GM18861 (cell line): ENCODE data around the gene SCYL2.
"Not testable (repeated sequence)": the region's sequence is repeated elsewhere in the genome, so short reads cannot be mapped to it uniquely, and the experiment has no call there.

Source experiments
- ATAC-seq: cut with Tn5 transposase; IDR thresholded peaks from one replicate; pipeline ENCODE4 v1.9.1; 2021; ENCODE audit not compliant: unreplicated experiment

The SCYL2 gene

DNA sequence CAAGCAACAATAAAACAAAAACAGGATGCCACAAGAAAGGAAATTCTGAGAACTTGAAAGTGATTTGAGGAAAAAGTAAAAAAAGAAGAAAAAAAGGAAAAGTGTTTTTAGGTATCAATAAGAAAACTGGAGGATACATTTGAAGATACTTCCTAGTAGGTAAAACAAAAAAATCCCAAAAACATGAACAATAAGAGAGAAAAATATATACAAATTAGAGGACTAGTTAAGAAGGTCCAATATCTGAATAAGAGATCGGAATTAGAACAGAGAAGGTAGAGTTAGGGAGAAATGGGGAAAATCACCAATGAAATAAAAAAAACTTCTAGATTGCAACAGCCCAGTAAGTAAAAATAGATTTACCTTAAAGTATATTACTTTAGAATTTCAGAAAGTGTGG, 8.8 kb upstream of the SCYL2 start:
- no peak for ATAC-seq

GRCh38 chr12:100263131-100263530, 3.8 kb upstream of the SCYL2 start:
- ATAC-seq = no peak

DNA sequence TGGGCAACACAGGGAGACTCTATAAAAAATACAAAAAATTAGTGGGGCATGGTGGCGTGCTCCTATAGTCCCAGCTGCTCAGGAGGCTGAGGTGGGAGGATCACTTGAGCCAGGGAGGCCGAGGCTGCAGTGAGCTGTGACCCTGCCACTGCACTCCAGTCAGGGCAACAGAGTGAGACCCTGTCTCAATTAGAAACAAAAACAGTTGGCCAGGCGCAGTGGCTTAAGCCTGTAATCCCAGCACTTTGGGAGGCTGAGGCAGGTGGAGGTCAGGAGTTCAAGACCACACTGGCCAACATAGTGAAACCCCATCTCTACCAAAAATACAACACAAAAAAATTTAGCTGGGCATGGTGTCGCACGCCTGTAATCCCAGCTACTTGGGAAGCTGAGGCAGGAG, 1.9 kb upstream of the SCYL2 start:
- ATAC-seq = not testable (repeated sequence)

DNA sequence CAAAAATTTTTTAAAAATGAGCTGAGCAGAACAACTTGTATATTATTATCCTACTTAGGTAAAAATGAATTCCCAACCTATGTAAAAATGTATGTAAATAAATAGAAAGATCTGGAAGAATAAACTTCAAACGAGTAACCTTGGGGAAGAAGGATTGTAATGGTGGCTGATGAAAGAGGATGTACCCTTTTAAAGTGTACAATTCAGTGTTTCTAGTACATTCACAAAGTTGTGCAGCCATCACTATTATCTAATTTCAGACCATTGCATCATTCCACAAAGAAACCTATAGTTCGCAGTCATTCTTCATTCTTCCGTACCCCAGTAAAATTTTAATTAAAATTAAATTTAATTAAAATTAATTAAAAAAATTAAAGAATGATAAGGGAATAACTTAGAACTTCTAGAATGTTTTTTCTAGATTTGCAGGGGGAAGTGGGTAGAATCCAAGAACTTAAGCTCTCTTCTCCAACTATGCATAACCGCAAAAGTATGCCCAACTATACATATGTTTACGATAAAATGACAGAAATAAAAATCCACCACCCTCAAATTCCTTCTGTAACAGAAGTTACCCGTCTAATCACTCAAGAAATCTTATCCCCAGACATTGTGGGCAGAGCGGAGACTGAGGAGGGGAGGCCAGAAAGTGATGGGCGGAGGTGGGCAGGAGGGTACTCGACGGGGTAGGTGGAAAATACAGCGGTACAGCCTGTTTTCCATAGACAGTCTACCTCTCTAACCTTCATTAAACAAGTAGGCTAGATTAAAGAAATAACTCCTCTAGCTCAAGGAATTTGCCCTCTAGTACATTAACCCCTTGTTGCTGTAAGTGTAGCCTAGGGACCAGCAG, 1.0 kb upstream of the SCYL2 start:
- ATAC-seq = peak; percentile 17

DNA sequence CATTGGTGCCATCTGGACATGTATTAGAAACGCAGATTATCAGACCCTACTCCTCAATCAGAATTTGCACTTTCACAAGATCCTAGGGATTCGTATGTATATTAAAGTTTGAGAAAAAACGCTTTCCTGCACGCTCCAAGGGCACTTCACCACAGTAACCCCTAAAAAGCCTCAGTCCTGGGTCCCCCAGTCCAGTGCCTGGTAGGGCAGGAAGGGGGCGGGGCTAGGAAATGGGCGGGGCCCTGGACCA, 467 bp upstream of the SCYL2 start:
- peak; percentile 68 for ATAC-seq

GRCh38 chr12:100267603-100268281, 765 bp downstream of the SCYL2 start:
- ATAC-seq = peak; percentile 9

DNA sequence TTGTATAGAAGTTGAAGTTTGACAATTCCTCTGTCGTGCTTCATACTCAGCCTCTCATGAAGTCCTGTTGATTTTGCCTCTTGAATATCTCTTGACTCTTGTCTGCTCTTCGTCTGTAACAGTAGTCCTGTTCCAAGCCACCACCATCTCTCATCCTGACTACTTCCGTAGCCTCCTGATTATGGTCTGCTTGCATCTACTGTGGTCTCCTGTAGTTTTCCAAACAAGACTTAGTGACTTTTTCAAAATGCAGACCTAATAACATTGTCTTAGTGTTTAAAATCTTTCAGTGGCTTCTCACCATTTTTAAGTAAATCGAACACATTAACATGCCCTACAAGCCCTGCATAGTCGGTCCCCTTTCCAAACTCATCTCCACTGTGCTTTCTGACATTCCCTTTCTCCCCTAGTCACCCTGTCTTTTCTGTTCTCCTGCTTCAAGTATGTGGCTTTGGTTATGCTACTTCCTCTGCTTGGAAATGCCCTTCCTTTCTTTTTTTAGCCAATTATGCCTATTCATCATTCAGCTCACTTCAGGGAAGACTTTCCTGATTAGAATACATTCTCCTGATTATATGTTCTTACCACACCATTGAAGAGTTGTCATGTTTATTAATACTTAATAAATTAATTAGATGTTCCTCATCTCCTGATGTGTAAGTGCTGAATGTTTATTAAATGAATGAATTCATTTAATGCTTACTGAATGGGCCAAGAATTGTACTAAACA, 2.0 kb downstream of the SCYL2 start:
- ATAC-seq = no peak

GRCh38 chr12:100273782-100274181, 6.8 kb downstream of the SCYL2 start:
- ATAC-seq = no peak

GRCh38 chr12:100274291-100274690, 7.3 kb downstream of the SCYL2 start:
- no peak for ATAC-seq

DNA sequence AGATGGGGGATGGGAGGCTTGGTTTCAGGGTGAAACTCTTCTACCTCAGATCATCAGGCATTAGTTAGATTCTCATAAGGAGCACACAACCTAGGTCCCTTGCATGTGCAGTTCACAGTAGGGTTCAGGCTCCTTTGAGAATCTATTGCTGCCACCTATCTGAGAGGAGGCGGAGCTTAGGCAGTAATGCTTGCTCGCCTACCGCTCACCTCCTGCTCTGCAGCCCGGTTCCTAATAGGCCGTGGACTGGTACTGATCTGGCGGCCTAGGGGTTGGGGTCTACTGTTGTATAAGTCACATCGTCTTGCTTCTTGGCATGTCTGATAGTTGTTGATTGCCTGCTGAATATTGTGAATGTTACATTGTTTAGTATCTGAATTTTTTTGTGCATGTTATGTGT, 12.2 kb downstream of the SCYL2 start:
- ATAC-seq = no peak

DNA sequence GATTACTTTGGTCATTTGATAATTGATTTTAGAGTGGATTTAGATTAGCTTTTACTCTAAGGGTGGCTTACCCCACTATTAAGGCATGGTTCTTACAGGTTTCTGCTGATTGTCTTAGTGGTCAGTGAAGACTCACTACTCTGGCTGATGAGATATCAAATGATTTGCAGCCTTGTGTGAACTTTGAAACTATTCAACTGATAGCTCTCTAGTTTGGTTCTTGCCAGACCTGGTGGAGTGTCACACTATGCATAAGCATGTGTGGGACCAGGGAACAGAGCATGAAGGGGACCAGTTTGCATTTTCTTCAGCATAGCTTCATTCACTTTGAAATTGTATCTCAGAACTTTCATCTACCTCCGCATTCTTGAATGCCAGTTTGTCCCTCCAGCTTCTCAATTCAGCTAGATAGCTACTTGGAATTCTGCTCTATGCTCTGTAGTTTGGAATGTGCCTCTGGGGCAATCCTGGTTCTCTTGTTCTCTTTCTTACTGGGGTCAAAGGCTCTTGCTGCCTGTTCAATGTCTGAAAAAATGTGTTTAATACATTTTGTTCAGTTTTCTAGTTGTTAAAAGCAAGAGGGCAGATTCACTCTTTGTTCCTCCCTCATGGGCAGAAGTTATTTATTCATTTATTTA, 12.7 kb downstream of the SCYL2 start:
- no peak for ATAC-seq

- ATAC-seq = not testable (repeated sequence)
Observed at GRCh38 chr12:100284556-100284955, 17.6 kb downstream of the SCYL2 start.

GRCh38 chr12:100289038-100289437, 22.1 kb downstream of the SCYL2 start:
- ATAC-seq = no peak

DNA sequence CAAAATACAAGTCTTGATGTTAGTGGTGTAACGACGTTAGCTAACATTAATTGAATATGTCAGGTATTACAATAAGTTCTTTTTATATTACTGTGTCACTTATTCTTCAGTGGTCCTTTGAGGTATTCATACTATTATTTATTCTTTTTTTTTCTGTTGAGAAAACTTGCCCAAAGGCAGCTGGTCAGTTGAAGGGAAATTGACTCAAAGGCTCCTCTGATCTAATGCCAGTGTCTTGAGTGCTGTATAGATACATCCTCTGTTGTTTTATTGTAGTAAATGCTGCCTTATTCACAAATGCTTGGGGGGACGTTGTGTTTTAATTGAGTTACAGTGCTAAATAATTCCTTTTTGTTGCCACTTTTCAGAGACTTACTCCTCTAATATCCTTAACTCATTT, 23.0 kb downstream of the SCYL2 start:
- ATAC-seq = no peak

- ATAC-seq = no peak
Observed at GRCh38 chr12:100293017-100293416, 26.0 kb downstream of the SCYL2 start.

GRCh38 chr12:100294366-100294765, 27.4 kb downstream of the SCYL2 start:
- ATAC-seq = not testable (repeated sequence)

- ATAC-seq = no peak
Observed at GRCh38 chr12:100295764-100296555, 29.0 kb downstream of the SCYL2 start.

DNA sequence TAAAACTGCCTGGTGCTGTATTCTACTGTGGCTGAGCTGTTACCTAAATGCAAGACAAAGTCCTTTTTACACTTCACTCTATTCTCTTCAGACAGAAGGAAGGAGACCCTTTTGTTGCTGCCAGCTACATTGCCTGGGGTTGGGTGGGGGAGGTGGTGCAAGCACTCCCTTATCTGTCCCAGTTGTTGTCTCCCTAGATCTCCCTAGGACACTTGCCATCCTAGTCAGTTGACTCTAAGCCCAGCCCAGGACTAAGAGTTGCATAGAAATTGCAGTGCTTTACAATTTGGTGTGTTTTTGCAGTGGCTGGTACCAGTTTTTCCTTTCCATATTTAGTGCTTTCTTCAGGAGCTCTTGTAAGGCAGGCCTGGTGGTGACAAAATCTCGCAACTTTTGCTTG, 35.1 kb downstream of the SCYL2 start:
- ATAC-seq = no peak

- no peak for ATAC-seq
Observed at GRCh38 chr12:100303831-100304230, 36.9 kb downstream of the SCYL2 start.

GRCh38 chr12:100304334-100304733, 37.4 kb downstream of the SCYL2 start:
- not testable (repeated sequence) for ATAC-seq

- ATAC-seq = not testable (repeated sequence)
Observed at GRCh38 chr12:100308138-100308537, 41.2 kb downstream of the SCYL2 start.
